ENCODE data around the gene CEP83.
A peak's percentile ranks its signal among the peaks of the same experiment; 100 is the strongest.

CEP83 gene

DNA sequence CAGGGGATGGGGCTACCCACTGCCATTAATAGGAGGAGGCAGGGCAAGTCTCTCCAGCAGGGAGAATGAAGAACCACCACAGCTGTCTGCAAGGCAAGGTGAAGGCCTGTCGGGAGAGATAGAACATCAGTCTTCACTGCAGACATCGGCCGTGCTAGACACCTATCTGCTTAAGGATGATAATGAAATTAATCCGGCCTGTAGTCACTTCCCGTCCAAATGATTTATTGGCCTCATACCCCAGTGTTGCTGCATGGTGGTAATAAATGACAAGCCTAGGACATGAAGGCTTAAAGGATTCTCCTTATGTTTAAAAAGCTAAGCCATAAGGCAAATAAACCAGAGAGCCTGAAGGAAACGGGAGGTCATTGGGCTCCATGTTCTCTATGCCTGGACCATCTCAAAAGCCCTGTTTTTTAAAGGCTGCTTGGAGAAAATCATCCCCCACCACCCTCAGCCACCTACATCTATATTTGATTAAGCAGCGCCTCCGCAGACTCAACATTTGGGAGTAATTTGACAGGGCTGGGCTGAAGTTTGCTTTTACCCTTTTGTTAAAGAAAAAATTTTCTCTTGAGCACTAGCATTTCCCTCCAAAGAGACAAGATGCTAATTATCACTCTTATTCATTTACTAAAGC, 173.6 kb downstream of the CEP83 start:
- H3K4me3 ChIP-seq (ENCODE audit: low read depth, low read length): no peak overlapping the region
- DNase-seq (ENCODE audit: low read depth): no peak
- TF ChIP-seq, protein P1, sequence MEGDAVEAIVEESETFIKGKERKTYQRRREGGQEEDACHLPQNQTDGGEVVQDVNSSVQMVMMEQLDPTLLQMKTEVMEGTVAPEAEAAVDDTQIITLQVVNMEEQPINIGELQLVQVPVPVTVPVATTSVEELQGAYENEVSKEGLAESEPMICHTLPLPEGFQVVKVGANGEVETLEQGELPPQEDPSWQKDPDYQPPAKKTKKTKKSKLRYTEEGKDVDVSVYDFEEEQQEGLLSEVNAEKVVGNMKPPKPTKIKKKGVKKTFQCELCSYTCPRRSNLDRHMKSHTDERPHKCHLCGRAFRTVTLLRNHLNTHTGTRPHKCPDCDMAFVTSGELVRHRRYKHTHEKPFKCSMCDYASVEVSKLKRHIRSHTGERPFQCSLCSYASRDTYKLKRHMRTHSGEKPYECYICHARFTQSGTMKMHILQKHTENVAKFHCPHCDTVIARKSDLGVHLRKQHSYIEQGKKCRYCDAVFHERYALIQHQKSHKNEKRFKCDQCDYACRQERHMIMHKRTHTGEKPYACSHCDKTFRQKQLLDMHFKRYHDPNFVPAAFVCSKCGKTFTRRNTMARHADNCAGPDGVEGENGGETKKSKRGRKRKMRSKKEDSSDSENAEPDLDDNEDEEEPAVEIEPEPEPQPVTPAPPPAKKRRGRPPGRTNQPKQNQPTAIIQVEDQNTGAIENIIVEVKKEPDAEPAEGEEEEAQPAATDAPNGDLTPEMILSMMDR (IDR thresholded peaks at IDR 0.05; ENCODE audit: insufficient read depth, low read depth, low read length, missing control alignments): no peak

DNA sequence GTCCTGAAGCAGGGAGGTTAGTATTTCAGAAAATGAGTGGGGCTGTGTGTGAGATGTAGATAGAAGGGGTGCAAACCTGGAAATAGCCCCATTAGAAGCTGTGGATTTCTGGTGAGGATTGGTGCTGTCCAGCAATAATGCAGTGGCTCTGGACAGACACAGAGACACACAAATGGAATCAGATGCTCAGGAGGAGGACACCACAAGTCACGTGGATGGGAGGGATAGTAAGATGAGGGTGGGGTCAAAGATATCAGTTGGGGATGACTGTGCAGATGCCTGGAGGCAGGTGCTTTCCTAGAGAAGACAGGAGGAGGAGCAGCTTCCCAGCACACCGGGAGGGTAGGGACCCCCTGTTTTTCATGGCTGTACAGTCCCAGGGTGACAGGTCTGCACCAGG, 174.8 kb downstream of the CEP83 start:
- TF ChIP-seq, protein P1 (IDR thresholded peaks at IDR 0.05; ENCODE audit: insufficient read depth, low read depth, low read length, missing control alignments): no peak
- DNase-seq (ENCODE audit: low read depth): no peak

DNA sequence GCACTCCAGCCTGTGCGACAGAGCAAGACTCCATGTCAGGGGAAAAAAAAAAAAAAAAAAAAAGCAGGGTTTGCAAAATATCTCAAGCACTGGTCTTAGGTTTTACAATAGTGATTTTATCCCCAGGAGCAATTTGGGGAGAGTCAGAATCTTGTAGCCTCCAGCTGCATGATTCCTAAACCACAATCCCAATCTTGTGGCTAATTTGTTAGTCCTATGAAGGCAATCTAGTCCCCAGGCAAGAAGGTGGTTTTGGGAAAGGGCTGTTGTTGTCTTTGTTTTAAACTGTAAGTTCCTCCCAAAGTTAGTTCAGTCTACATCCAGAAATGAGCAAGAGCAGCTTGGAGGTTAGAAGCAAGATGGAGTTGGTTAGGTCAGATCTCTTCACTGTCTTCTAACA, 175.6 kb downstream of the CEP83 start:
- DNase-seq (ENCODE audit: low read depth): no peak
- TF ChIP-seq, protein P1 (IDR thresholded peaks at IDR 0.05; ENCODE audit: insufficient read depth, low read depth, low read length, missing control alignments): no peak
- no peak overlapping the region for H3K4me3 ChIP-seq (ENCODE audit: low read depth, low read length)

More for the DNA sequence above, 174.8 kb downstream of the CEP83 start:
- no peak overlapping the region for H3K4me3 ChIP-seq (ENCODE audit: low read depth, low read length)

DNA sequence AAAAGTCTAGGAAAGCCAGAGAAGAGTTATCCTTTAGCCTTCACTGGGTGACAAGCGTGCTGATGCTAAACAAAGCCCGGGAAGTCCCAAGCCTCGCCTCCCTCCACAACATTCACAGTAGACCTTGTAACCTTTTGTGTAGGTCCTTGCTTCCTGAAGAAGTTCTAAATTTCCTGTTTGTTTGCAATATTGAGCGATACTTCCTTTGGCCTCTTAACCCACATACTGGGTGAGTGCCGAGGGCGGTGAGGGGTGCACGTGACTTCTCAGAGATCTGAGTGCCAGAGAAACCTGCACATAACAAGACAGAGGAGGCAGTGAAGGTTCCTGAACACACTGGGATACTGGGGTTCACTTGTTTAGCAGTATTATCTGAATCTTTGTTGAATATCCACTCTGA, 177.0 kb downstream of the CEP83 start:
- DNase-seq (ENCODE audit: low read depth): peak; percentile 35
- no peak overlapping the region for H3K4me3 ChIP-seq (ENCODE audit: low read depth, low read length)
- TF ChIP-seq, protein P1 (IDR thresholded peaks at IDR 0.05; ENCODE audit: insufficient read depth, low read depth, low read length, missing control alignments): no peak

DNA sequence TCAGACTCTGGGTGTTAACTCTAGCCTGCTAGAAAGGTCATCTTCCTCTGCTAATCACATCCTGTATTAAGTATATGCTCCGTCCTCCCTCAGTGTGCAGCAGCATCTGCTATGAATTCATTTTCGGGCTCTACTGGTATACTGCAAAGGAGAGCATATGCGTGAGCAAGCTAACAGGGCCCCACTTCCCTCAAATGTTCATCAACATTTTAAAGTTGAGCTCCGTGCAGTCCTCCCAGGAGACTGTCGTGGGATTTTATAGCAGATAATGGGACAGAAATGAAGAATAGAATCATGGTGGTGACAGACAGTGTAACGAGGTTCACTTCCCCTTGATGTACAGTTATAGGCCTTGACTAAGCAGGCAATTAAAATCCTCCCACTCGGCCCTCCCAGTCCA, 179.6 kb downstream of the CEP83 start:
- no peak for DNase-seq (ENCODE audit: low read depth)
- TF ChIP-seq, protein P1 (IDR thresholded peaks at IDR 0.05; ENCODE audit: insufficient read depth, low read depth, low read length, missing control alignments): no peak
- H3K4me3 ChIP-seq (ENCODE audit: low read depth, low read length): no peak overlapping the region

DNA sequence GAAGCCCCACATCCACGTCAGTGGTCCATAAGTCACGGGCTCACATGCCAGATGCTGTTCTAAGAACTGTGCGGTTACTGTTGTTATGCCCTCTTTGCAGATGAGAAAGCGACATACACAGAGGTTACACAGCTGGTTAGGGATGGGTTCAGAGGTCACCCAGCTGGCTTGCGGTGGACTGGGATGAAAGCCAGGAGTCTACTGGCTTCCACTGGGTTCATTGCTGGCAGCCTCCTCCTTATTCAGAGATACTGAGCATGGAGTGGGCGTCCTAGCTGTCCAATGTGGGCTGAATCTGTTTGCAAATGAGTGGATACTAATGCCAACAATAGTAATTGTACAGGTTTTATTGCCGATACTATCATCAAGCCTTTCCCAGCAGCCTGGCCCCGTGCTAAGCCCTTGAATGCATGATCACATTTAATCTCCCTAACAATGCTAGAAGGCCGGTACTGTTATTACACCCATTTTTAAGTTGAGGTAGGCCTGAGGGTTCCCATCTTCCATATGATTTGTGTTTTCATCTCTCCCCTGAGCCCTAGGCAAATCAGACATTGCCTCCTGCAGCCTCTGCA, 182.2 kb downstream of the CEP83 start:
- H3K4me3 ChIP-seq (ENCODE audit: low read depth, low read length): no peak overlapping the region
- DNase-seq (ENCODE audit: low read depth): no peak
- TF ChIP-seq, protein P1 (IDR thresholded peaks at IDR 0.05; ENCODE audit: insufficient read depth, low read depth, low read length, missing control alignments): no peak

DNA sequence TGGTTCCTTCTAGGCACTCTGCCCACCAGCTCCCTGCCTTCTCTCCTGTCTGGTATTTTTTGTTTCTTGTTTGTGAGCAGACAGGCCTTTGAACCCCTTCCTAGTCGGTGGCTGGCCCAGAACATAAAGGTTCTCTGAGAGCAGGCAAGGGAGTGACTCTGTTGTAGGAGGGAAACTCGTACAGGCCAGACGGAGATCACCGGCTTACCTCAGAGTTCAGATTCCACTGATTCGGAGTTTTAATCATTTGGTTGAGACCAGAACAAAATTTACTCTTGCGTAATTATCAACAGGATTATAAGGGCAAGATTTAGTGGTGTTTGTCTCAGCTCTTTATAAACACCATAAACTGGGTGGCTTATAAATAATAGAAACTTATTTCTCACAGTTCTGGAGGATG, 182.9 kb downstream of the CEP83 start:
- H3K4me3 ChIP-seq (ENCODE audit: low read depth, low read length): no peak overlapping the region
- TF ChIP-seq, protein P1 (IDR thresholded peaks at IDR 0.05; ENCODE audit: insufficient read depth, low read depth, low read length, missing control alignments): no peak
- DNase-seq (ENCODE audit: low read depth): no peak
